Measurements from ENCODE around the gene ATP1A1.

ATP1A1 gene

GRCh38 chr1:116414364-116414763 is 41.3 kb downstream of the ATP1A1 start:
- no peak for DNase-seq (ENCODE audit: extremely low read depth, low read depth)
- no peak for TF ChIP-seq CTCF (IDR thresholded peaks at IDR 0.05; ENCODE audit: low read depth, low read length)

DNA sequence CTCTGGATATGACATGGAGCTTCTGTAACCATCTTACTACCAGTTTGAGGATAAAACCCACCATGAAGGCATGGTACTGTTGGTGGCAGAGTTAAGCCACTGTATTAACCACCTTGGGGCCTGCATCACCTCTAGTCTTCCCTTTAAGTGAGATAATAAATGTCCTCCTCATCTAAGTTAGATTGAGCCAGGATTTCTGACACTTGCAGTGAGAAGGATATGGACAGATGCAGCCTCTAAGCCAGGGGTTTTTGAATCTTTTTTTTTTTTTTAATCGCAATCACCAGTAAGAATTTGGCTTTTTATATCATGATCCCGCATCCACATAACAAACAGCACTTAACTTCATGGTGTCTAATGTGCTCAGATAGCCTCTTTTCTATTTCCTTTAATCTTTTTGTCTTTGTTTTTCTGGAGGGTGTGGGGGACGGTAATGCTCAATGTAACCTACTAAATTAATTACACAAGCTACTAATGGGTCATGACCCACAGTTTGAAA is 42.2 kb downstream of the ATP1A1 start:
- TF ChIP-seq CTCF (IDR thresholded peaks at IDR 0.05; ENCODE audit: low read depth, low read length), result no peak
- DNase-seq (ENCODE audit: extremely low read depth, low read depth), result no peak

GRCh38 chr1:116415699-116416533 is 42.9 kb downstream of the ATP1A1 start:
- TF ChIP-seq CTCF (IDR thresholded peaks at IDR 0.05; ENCODE audit: low read depth, low read length), result no peak; the same call in 1 of the 2 replicates
- no peak for DNase-seq (ENCODE audit: extremely low read depth, low read depth)

GRCh38 chr1:116416854-116417513 is 43.9 kb downstream of the ATP1A1 start:
- TF ChIP-seq CTCF (IDR thresholded peaks at IDR 0.05; ENCODE audit: low read depth, low read length), result no peak
- no peak for DNase-seq (ENCODE audit: extremely low read depth, low read depth)

DNA sequence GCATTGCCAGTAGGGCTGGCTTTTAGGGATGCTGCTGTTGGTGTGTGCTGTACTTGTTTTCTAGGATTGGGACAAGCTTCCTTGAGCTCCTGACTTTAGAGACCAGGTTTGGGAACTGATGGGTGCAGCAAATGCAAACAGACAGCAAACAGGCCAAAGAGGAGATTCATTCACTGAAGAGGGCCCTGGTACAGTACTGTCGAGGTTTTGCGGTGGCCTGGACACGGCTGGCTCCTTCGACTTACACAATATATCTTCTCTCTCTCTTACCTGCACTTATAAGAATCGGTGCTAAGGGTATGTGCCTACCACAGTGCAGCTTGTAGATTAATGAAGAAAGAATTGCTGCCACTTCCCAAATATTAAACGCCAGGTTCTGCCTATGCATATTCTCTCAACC is 44.6 kb downstream of the ATP1A1 start:
- TF ChIP-seq CTCF (IDR thresholded peaks at IDR 0.05; ENCODE audit: low read depth, low read length), result no peak

GRCh38 chr1:116418091-116418830 is 45.2 kb downstream of the ATP1A1 start:
- TF ChIP-seq CTCF (IDR thresholded peaks at IDR 0.05; ENCODE audit: low read depth, low read length), result no peak
- peak; percentile 28 for DNase-seq (ENCODE audit: extremely low read depth, low read depth)

More for the DNA sequence above, 44.6 kb downstream of the ATP1A1 start:
- no peak for DNase-seq (ENCODE audit: extremely low read depth, low read depth)

Measured in AG09319 (cell line).